ENCODE results near the gene CUX1.
"Not testable (repeated sequence)": the region's sequence is repeated elsewhere in the genome, so short reads cannot be mapped to it uniquely, and the experiment has no call there.

Gene CUX1

DNA sequence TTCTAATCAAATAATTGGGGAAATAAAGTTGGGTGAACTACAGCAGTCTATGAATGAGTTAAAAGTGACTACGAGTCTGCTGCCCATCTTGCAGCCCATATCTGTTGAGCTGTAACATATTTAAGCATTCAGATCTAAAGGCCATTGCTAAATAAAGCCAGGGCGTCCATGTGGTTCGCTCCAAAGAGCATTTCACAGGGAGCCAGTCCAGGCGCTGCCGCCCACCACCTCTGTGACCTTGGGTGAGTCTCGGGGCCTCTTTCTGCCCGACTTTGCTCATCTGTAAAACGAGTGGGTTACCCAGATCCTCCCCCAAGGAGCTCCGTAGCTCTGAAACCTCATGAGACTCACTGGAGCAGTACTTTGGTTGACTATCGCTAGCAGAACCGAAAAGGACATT lies 223.1 kb downstream of the CUX1 start:
- H3K4me3 ChIP-seq (ENCODE audit: low read depth, low read length), result no peak overlapping the region
- TF ChIP-seq CTCF (IDR thresholded peaks at IDR 0.05; ENCODE audit: control insufficient read depth, extremely low read depth, insufficient read depth), result no peak
- DNase-seq (ENCODE audit: low read depth), result no peak

- H3K4me3 ChIP-seq (ENCODE audit: low read depth, low read length), result no peak overlapping the region
- DNase-seq (ENCODE audit: low read depth), result no peak
- no peak for TF ChIP-seq CTCF (IDR thresholded peaks at IDR 0.05; ENCODE audit: control insufficient read depth, extremely low read depth, insufficient read depth)
Observed at GRCh38 chr7:102042016-102042656, 224.7 kb downstream of the CUX1 start.

GRCh38 chr7:102042796-102043195 lies 225.4 kb downstream of the CUX1 start:
- not testable (repeated sequence) for DNase-seq (ENCODE audit: low read depth); H3K4me3 ChIP-seq (ENCODE audit: low read depth, low read length)

- no peak for DNase-seq (ENCODE audit: low read depth)
- no peak overlapping the region for H3K4me3 ChIP-seq (ENCODE audit: low read depth, low read length)
- TF ChIP-seq CTCF (IDR thresholded peaks at IDR 0.05; ENCODE audit: control insufficient read depth, extremely low read depth, insufficient read depth), result no peak
Observed at GRCh38 chr7:102044641-102044983, 227.2 kb downstream of the CUX1 start.

DNA sequence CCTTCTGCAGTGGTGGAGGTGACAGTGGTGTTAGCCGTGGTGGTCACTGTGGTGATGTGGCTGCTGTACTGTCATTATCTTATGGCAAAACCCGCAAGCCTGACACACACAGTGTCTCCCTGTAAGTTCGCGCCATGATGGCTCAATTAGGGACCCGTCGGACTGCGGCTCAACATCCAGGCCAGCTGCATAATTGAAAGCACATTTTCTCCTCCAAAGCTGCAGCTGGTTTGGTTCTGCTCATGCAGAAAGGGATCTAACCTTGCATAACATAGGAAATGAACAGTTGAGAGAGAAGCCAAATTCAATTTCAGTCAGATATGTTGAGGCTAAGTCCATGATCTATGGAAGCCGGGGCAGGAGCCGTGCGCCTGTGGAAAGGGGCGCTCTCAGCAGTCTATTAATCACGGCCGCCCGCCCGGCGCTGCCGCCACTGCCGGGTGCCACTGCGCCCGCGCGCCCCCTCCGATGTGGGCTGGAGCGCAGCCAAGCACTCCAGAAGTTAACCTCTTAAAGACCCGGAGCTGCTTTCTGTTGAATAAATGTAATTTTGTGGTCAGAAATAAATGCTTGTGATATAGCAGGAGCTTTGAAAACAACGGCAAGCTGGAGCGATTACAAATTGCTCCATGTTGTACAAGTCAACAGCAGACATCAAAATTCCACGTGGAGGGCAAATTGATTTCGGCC lies 227.7 kb downstream of the CUX1 start:
- no peak overlapping the region for H3K4me3 ChIP-seq (ENCODE audit: low read depth, low read length)
- DNase-seq (ENCODE audit: low read depth), result no peak
- no peak for TF ChIP-seq CTCF (IDR thresholded peaks at IDR 0.05; ENCODE audit: control insufficient read depth, extremely low read depth, insufficient read depth)

DNA sequence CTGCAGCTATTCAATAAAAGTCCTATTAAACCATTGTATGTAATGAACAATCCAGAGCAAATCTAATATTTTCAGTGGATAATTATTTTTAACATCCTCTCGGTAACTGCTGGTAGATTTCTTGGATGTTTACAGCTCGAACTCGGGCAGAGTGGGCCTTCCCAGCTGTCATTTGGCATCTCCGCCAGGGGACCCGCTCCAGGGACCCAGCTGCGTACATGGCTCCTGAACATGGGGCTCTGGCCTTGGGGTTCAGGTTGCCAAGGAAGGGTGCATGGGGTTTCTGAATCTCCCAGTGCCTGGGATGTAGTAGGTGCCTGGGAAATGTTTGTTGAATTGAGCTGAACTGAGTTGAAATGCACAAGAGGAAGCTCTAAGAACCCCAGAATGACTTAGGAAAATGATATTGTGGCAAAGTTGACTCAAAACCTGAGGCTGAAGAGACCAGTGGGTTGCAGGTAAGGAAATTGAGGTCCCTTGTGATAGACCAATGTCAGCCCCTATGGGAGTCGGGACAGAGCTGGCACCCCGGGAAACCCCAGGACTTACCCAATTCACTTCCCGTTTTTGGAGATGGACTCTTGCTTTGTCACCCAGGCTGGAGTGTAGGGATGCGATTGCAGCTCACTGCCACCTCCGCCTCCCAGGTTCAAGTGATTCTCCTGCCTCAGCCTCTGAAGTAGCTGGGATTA lies 228.4 kb downstream of the CUX1 start:
- no peak for DNase-seq (ENCODE audit: low read depth)
- TF ChIP-seq CTCF (IDR thresholded peaks at IDR 0.05; ENCODE audit: control insufficient read depth, extremely low read depth, insufficient read depth), result no peak
- no peak overlapping the region for H3K4me3 ChIP-seq (ENCODE audit: low read depth, low read length)

DNA sequence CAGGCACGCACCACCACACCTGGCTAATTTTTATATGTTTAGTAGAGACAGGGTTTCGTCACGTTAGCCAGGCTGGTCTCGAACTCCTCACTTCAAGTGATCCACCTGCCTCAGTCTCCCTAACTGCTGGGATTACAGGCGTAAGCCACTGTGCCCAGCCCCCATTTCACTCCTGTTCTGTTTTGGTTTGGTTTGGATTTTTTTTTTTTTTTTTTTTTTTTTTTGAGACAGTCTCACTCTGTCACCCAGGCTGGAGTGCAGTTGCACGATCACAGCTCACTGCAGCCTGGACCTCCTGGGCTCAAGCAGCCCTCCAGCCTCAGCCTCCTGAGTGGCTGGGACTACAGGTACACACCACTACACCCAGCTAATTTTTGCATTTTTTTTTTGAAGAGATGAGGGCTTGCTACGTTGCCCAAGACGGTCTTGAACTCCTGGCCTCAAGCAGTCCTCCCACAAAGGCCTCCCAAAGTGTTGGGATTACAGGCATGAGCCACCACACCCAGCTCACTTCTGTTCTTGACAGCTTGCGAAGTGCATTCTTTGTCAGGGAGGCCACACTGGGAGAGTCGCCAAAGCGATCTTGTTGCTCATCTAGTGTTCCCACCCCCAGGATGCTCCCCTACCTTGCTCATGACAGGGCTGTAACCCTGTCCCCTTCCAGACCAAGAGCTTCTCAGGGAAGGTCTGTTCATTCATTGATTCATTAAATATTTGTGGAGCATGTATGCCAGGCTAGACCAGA lies 229.1 kb downstream of the CUX1 start:
- no peak overlapping the region for H3K4me3 ChIP-seq (ENCODE audit: low read depth, low read length)
- no peak for DNase-seq (ENCODE audit: low read depth)
- no peak for TF ChIP-seq CTCF (IDR thresholded peaks at IDR 0.05; ENCODE audit: control insufficient read depth, extremely low read depth, insufficient read depth)
